Peyer's patch (tissue), 4 donors: ENCODE results near the gene LILRA2.

Source experiments
- CTCF ChIP-seq, 6 experiments: fragments of 450-650 bp in 4 of 6; fragments of 200-600 bp in 2 of 6; sonication (generic) in 1 of 6; IDR thresholded peaks; one replicate each; pipeline ENCODE4 v1.5.1; 2017 to 2019; ENCODE audit warnings: antibody characterized with exemption in 6 of 6, mild to moderate bottlenecking in 3 of 6, moderate library complexity in 1 of 6
- POLR2A ChIP-seq, 2 donors: fragments of 450-650 bp; IDR thresholded peaks; one replicate each; pipeline ENCODE4 v1.5.1; 2017; ENCODE audit warnings: antibody characterized with exemption in 2 of 2, mild to moderate bottlenecking in 2 of 2, moderate library complexity in 2 of 2

- TF ChIP-seq CTCF (IDR thresholded peaks at IDR 0.05) (no peak), POLR2A (IDR thresholded peaks at IDR 0.05) (no peak)
These were observed 18.7 kb upstream of the LILRA2 start for GRCh38 chr19:54554896-54555295.
